ENCODE results near the gene ICE1.

DNA sequence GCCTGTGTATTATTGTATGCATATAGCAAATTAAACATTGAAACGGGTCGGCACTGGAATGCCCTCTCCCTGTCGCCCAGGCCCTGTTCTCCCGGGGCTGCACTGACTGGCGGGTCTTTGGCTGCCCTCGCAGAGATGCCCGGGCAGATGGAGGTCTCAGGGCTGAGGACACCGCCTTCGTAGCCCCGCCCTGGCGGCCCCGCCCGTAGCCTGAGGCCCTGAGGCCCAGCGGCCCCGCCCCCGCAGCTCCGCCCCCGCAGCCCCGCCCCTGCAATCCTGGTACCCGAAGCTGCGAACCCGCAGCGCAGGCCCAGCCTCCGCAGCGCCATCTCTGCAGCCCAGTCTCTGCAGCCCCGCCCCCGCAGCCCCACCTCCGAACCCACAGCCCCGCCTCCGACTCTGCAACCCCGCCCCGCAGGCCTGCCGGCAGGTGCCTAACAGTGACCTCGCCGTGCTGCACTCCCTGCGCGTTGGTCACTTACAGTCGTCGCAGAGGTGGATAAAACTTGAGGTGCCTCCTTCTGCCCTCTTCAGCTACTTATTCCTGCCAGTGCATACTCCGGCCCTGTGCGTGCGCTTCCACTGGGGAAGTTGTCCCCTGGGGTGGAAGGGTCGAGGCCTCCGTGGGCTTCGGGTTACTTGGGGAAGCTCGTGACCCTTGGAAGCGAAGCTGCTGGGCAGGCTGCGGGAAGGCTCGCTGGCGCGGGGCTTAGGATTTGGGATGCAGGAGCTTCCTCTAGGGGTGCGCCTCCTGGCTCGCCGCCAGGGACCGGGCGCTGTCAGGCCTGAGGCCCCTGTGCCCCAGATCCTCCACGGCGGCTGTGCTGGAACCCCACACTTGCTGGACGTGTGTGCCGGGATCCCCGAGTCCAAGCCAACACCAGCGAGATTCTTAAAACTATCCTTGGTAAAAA lies 72.3 kb downstream of the ICE1 start:
- TF ChIP-seq POLR2A (IDR thresholded peaks at IDR 0.05), result no peak
- TF ChIP-seq, protein P1, sequence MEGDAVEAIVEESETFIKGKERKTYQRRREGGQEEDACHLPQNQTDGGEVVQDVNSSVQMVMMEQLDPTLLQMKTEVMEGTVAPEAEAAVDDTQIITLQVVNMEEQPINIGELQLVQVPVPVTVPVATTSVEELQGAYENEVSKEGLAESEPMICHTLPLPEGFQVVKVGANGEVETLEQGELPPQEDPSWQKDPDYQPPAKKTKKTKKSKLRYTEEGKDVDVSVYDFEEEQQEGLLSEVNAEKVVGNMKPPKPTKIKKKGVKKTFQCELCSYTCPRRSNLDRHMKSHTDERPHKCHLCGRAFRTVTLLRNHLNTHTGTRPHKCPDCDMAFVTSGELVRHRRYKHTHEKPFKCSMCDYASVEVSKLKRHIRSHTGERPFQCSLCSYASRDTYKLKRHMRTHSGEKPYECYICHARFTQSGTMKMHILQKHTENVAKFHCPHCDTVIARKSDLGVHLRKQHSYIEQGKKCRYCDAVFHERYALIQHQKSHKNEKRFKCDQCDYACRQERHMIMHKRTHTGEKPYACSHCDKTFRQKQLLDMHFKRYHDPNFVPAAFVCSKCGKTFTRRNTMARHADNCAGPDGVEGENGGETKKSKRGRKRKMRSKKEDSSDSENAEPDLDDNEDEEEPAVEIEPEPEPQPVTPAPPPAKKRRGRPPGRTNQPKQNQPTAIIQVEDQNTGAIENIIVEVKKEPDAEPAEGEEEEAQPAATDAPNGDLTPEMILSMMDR (IDR thresholded peaks at IDR 0.05 in 8 of 11, conservative IDR thresholded peaks at IDR 0.05 in 3 of 11), result peak in 2 of 11 experiments; percentile 29 to 43

All from spleen (tissue), 7 donors.